ENCODE results near the gene PPP3R2.

Gene PPP3R2

DNA sequence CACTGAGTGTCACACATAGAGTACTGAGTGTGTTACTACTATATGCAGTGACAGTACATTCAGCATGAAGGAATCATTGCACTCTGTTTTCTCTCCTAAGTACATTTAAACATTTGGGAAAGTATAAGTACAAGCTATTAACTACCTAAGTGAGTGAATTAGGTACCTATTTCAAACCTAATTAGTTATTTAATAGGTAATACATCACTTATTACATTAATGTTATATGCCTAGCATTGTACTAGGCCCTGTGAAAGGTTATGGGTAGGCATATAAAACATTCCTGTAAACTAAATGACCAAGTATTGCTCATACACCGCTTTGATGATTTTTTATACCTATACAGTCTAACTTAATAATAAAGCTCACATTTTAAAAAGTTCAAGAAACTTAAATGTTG lies 25.7 kb upstream of the PPP3R2 start:
- ATAC-seq = no peak
- TF ChIP-seq SNAI2 (CRISPR knock-in tag; IDR thresholded peaks at IDR 0.05) (no peak), OSR1 (CRISPR knock-in tag; IDR thresholded peaks at IDR 0.05) (no peak), ARNTL (CRISPR knock-in tag; IDR thresholded peaks at IDR 0.05; ENCODE audit: borderline replicate concordance, low read depth) (no peak), ZC3H10 (CRISPR knock-in tag; IDR thresholded peaks at IDR 0.05) (no peak), TCF4 (CRISPR knock-in tag; IDR thresholded peaks at IDR 0.05; ENCODE audit: borderline replicate concordance) (no peak), ZFP3 (CRISPR knock-in tag; IDR thresholded peaks at IDR 0.05) (no peak), PPARA (CRISPR knock-in tag; IDR thresholded peaks at IDR 0.05; ENCODE audit: borderline replicate concordance) (no peak), ZNF565 (CRISPR knock-in tag; conservative IDR thresholded peaks at IDR 0.05; ENCODE audit: low read depth) (no peak), CSDC2 (CRISPR knock-in tag; IDR thresholded peaks at IDR 0.05) (no peak), BACH2 (CRISPR knock-in tag; IDR thresholded peaks at IDR 0.05; ENCODE audit: borderline replicate concordance) (no peak), ISL1 (CRISPR knock-in tag; IDR thresholded peaks at IDR 0.05) (no peak), ZNF8 (CRISPR knock-in tag; IDR thresholded peaks at IDR 0.05) (no peak), ZNF70 (CRISPR knock-in tag; IDR thresholded peaks at IDR 0.05) (no peak), GLIS3 (CRISPR knock-in tag; IDR thresholded peaks at IDR 0.05) (no peak), RARB (CRISPR knock-in tag; IDR thresholded peaks at IDR 0.05) (no peak)
- TF ChIP-seq, protein P1, sequence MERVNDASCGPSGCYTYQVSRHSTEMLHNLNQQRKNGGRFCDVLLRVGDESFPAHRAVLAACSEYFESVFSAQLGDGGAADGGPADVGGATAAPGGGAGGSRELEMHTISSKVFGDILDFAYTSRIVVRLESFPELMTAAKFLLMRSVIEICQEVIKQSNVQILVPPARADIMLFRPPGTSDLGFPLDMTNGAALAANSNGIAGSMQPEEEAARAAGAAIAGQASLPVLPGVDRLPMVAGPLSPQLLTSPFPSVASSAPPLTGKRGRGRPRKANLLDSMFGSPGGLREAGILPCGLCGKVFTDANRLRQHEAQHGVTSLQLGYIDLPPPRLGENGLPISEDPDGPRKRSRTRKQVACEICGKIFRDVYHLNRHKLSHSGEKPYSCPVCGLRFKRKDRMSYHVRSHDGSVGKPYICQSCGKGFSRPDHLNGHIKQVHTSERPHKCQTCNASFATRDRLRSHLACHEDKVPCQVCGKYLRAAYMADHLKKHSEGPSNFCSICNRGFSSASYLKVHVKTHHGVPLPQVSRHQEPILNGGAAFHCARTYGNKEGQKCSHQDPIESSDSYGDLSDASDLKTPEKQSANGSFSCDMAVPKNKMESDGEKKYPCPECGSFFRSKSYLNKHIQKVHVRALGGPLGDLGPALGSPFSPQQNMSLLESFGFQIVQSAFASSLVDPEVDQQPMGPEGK (CRISPR knock-in tag; IDR thresholded peaks at IDR 0.05; ENCODE audit: borderline replicate concordance) = no peak
- TF ChIP-seq, protein P2, sequence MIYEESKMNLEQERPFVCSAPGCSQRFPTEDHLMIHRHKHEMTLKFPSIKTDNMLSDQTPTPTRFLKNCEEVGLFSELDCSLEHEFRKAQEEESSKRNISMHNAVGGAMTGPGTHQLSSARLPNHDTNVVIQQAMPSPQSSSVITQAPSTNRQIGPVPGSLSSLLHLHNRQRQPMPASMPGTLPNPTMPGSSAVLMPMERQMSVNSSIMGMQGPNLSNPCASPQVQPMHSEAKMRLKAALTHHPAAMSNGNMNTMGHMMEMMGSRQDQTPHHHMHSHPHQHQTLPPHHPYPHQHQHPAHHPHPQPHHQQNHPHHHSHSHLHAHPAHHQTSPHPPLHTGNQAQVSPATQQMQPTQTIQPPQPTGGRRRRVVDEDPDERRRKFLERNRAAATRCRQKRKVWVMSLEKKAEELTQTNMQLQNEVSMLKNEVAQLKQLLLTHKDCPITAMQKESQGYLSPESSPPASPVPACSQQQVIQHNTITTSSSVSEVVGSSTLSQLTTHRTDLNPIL (CRISPR knock-in tag; IDR thresholded peaks at IDR 0.05; ENCODE audit: low read depth) = no peak
- TF ChIP-seq, protein P3, sequence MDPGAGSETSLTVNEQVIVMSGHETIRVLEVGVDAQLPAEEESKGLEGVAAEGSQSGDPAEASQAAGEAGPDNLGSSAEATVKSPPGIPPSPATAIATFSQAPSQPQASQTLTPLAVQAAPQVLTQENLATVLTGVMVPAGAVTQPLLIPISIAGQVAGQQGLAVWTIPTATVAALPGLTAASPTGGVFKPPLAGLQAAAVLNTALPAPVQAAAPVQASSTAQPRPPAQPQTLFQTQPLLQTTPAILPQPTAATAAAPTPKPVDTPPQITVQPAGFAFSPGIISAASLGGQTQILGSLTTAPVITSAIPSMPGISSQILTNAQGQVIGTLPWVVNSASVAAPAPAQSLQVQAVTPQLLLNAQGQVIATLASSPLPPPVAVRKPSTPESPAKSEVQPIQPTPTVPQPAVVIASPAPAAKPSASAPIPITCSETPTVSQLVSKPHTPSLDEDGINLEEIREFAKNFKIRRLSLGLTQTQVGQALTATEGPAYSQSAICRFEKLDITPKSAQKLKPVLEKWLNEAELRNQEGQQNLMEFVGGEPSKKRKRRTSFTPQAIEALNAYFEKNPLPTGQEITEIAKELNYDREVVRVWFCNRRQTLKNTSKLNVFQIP (CRISPR knock-in tag; IDR thresholded peaks at IDR 0.05; ENCODE audit: borderline replicate concordance, low read depth) = no peak
- TF ChIP-seq, protein P4, sequence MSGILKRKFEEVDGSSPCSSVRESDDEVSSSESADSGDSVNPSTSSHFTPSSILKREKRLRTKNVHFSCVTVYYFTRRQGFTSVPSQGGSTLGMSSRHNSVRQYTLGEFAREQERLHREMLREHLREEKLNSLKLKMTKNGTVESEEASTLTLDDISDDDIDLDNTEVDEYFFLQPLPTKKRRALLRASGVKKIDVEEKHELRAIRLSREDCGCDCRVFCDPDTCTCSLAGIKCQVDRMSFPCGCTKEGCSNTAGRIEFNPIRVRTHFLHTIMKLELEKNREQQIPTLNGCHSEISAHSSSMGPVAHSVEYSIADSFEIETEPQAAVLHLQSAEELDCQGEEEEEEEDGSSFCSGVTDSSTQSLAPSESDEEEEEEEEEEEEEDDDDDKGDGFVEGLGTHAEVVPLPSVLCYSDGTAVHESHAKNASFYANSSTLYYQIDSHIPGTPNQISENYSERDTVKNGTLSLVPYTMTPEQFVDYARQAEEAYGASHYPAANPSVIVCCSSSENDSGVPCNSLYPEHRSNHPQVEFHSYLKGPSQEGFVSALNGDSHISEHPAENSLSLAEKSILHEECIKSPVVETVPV (CRISPR knock-in tag; IDR thresholded peaks at IDR 0.05) = no peak
- TF ChIP-seq, protein P5, sequence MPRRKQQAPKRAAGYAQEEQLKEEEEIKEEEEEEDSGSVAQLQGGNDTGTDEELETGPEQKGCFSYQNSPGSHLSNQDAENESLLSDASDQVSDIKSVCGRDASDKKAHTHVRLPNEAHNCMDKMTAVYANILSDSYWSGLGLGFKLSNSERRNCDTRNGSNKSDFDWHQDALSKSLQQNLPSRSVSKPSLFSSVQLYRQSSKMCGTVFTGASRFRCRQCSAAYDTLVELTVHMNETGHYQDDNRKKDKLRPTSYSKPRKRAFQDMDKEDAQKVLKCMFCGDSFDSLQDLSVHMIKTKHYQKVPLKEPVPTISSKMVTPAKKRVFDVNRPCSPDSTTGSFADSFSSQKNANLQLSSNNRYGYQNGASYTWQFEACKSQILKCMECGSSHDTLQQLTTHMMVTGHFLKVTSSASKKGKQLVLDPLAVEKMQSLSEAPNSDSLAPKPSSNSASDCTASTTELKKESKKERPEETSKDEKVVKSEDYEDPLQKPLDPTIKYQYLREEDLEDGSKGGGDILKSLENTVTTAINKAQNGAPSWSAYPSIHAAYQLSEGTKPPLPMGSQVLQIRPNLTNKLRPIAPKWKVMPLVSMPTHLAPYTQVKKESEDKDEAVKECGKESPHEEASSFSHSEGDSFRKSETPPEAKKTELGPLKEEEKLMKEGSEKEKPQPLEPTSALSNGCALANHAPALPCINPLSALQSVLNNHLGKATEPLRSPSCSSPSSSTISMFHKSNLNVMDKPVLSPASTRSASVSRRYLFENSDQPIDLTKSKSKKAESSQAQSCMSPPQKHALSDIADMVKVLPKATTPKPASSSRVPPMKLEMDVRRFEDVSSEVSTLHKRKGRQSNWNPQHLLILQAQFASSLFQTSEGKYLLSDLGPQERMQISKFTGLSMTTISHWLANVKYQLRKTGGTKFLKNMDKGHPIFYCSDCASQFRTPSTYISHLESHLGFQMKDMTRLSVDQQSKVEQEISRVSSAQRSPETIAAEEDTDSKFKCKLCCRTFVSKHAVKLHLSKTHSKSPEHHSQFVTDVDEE (CRISPR knock-in tag; IDR thresholded peaks at IDR 0.05) = no peak

DNA sequence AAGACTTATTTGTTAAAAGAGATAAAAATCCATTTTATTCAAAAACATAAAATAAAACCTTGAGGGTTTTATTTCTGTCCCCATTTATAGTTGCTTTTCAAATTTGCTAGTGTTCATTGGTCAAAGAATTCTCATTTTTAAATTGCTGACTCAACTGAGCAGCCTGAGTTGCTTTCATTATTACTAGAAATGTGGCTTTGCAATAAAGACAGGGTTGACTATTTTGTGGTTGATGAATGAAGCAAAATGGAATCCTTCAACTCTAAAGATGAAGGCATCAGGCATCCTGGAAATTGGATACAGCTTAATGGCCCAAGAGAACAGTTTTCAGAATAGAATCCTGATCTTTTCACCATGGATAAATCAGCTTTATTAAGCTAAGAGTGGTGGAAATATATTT lies 23.9 kb upstream of the PPP3R2 start:
- TF ChIP-seq ARNTL (CRISPR knock-in tag; IDR thresholded peaks at IDR 0.05; ENCODE audit: borderline replicate concordance, low read depth) (no peak), ZFP30 (CRISPR knock-in tag; IDR thresholded peaks at IDR 0.05) (no peak), ISL1 (CRISPR knock-in tag; IDR thresholded peaks at IDR 0.05) (no peak), PPARA (CRISPR knock-in tag; IDR thresholded peaks at IDR 0.05; ENCODE audit: borderline replicate concordance) (no peak), GLIS3 (CRISPR knock-in tag; IDR thresholded peaks at IDR 0.05) (no peak), ZNF8 (CRISPR knock-in tag; IDR thresholded peaks at IDR 0.05) (no peak), SNAI2 (CRISPR knock-in tag; IDR thresholded peaks at IDR 0.05) (no peak), ZNF565 (CRISPR knock-in tag; conservative IDR thresholded peaks at IDR 0.05; ENCODE audit: low read depth) (no peak)
- TF ChIP-seq, protein P1 (CRISPR knock-in tag; IDR thresholded peaks at IDR 0.05; ENCODE audit: borderline replicate concordance) = no peak
- TF ChIP-seq, protein P4 (CRISPR knock-in tag; IDR thresholded peaks at IDR 0.05) = no peak
- TF ChIP-seq, protein P5 (CRISPR knock-in tag; IDR thresholded peaks at IDR 0.05) = no peak
- no peak for ATAC-seq

Data from SK-N-SH treated with all-trans-retinoic acid at 6 μM for 48 hours (cell line).